Measurements from ENCODE around the gene KANSL1. TPM values are rescaled to one million over a fixed set of nuclear protein-coding genes. Genes with fewer than 3 reads are reported as not detected.

Gene KANSL1
- total and polyA plus RNA-seq, 2 of the 4 experiments (the other 2 are of a cell fraction), result 19.1 to 49.6 TPM

DNA sequence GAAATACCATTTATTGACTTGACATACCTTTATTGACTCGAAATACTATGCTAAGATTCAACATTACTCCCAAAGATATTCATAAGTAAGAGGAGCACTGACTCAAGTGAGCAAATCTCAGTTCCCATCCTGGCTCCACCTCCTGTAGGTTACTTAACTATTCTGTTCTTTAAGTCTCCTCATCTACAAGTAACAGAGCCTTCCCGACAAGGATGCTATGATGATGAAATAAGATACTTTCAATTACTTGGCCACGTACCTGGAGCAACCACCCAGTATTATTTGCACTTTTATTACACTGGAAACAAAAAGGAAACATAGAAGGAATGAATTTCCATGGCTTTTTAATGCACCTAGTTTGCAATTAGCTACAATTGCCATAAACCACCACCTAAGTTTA, 16.3 kb downstream of the KANSL1 start:
- ATAC-seq (ENCODE audit: low read depth) (no peak), DNase-seq (no peak)
- ChIA-PET POLR2A (ENCODE audit: unreplicated experiment) (no interaction called here), CTCF (interaction anchor here (0.7 kb wide), 1 partner anchor 87 kb away, joined by 3 read pairs; no protein-coding TSS in a partner anchor)
- peaks cover 3% of the 10 kb centered on the region for H3K9me1 ChIP-seq (ENCODE audit: insufficient read depth, low read length)
- H3K14ac ChIP-seq (replicated peaks; ENCODE audit: low read depth, low read length), result no peak overlapping the region
- no peak overlapping the region for H4K91ac ChIP-seq (ENCODE audit: insufficient read depth, low read depth, low read length)
- H3K9ac ChIP-seq (ENCODE audit: low read depth, low read length), result no peak overlapping the region
- H4K5ac ChIP-seq (ENCODE audit: low read depth, low read length), result no peak overlapping the region
- H3K4ac ChIP-seq (ENCODE audit: low read depth, low read length), result no peak overlapping the region
- H2BK5ac ChIP-seq (ENCODE audit: low read depth, low read length, poor library complexity, severe bottlenecking), result no peak overlapping the region
- no peak overlapping the region for H3K4me3 ChIP-seq (ENCODE audit: insufficient read depth, low read depth, low read length)
- TF ChIP-seq CHD1 (IDR thresholded peaks at IDR 0.05; ENCODE audit: low read depth, low read length) (no peak), NFE2L2 (IDR thresholded peaks at IDR 0.05; ENCODE audit: low read depth, low read length) (no peak), MXI1 (IDR thresholded peaks at IDR 0.05; ENCODE audit: borderline replicate concordance, low read depth, low read length) (no peak), RCOR1 (IDR thresholded peaks at IDR 0.05; ENCODE audit: insufficient replicate concordance, low read length) (no peak), RAD21 (IDR thresholded peaks at IDR 0.05; ENCODE audit: low read length) (no peak), SMC3 (IDR thresholded peaks at IDR 0.05; ENCODE audit: low read depth, low read length) (no peak), MAZ (IDR thresholded peaks at IDR 0.05; ENCODE audit: borderline replicate concordance, low read depth, low read length) (no peak), MAFK (IDR thresholded peaks at IDR 0.05; ENCODE audit: low read depth, low read length) (no peak), RFX5 (IDR thresholded peaks at IDR 0.05; ENCODE audit: low read depth, low read length) (no peak), BHLHE40 (IDR thresholded peaks at IDR 0.05; ENCODE audit: low read depth, low read length) (no peak)
- H3K4me2 ChIP-seq (ENCODE audit: low read depth, low read length), result no peak overlapping the region
- no peaks in the 10 kb centered on the region for H3K27me3 ChIP-seq (ENCODE audit: control insufficient read depth, insufficient read depth, low read length)
- no peak overlapping the region for H2BK20ac ChIP-seq (ENCODE audit: low read depth, low read length)
- no CpG with 5 or more reads among the region's 3 CpGs for WGBS, 2 experiments (ENCODE audit: extremely low coverage in 2 of 2, insufficient read length in 1 of 2)
- H3K18ac ChIP-seq (ENCODE audit: low read depth, low read length), result no peak overlapping the region
- H2BK120ac ChIP-seq (ENCODE audit: low read depth, low read length), result no peak overlapping the region
- no peaks in the 10 kb centered on the region for H3K9me3 ChIP-seq (ENCODE audit: control insufficient read depth, insufficient read depth, low read length)
- no peak overlapping the region for H3K56ac ChIP-seq (ENCODE audit: extremely low read depth, insufficient read depth, low read length)
- no peak overlapping the region for H2AK9ac ChIP-seq (replicated peaks; ENCODE audit: low read depth, low read length, poor library complexity)
- H4K8ac ChIP-seq (ENCODE audit: low read depth in 2 of 2, low read length in 2 of 2), result no peak overlapping the region
- H3K4me1 ChIP-seq (ENCODE audit: control insufficient read depth, insufficient read depth, low read length), result peaks cover 5% of the 10 kb centered on the region; the same call in 1 of the 2 replicates
- H3K79me1 ChIP-seq (ENCODE audit: low read depth in 1 of 2, low read length in 2 of 2), result peaks cover 13 to 77% of the 10 kb centered on the region in 2 experiments
- BruUV-seq (replicated peaks), result no TSS peak
- H2BK15ac ChIP-seq (ENCODE audit: low read depth, low read length), result no peak overlapping the region
- dilution Hi-C loops (cut with HindIII; ENCODE audit: low sequenced_read_pairs, unreplicated experiment) (no loop called here), in situ Hi-C loops (cut with MboI; ENCODE audit: low sequenced_read_pairs) (no loop called here), intact Hi-C loops (cut with micrococcal nuclease) (no loop called here)
- H3K36me3 ChIP-seq (ENCODE audit: control insufficient read depth, insufficient read depth, low read length), result peaks cover under 1% of the 10 kb centered on the region; the same call in 1 of the 2 replicates
- peaks cover 100% of the 10 kb centered on the region for H4K20me1 ChIP-seq (ENCODE audit: insufficient read depth, low read length)
- no peak overlapping the region for H3K27ac ChIP-seq (ENCODE audit: insufficient read depth, low read length)
- H2AK5ac ChIP-seq (ENCODE audit: low read depth, low read length), result no peak overlapping the region
- no peak overlapping the region for H3K23ac ChIP-seq (ENCODE audit: low read depth, low read length)
- no peak overlapping the region for H2AFZ ChIP-seq (replicated peaks; ENCODE audit: low read length, poor library complexity)

All from IMR-90 (cell line).